Measurements from ENCODE around the gene ARHGEF7.

The ARHGEF7 gene

DNA sequence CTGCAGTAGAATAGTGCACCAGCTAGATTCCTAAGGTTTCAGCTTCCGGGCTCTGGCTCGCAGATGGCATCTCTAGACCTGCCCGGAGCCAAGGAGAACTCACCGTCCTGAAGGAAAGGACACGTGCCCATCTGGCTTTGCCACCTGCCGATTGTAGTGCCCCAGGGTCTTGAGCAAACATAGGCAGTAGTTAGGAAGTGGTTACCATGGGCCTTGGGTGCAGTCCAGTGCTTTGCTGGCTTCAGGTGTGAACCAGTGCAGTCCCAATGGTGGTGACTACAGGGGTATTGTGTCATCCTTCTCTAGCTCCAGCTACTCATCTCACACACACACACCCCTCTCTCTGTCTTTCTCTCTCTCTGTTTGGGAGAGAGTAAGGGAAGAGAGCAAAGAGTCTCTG is 143.9 kb downstream of the ARHGEF7 start:
- no peak for DNase-seq

DNA sequence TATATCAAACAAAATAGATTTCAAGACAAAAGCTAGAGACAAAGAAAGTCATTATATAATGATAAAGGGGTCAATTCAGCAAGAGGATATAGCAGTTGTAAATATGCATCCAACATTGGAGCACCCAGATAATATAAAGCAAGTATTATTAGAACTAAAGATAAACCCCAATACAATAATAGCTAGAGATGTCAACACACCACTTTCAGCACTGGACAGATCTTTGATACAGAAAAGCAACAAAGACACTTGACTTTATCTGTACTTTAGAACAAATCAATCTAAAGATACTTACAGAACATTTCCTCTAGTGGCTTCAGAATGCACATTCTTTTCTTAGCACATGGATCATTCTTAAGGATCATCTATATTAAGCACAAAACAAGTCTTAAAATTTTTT is 146.2 kb downstream of the ARHGEF7 start:
- no peak for DNase-seq

DNA sequence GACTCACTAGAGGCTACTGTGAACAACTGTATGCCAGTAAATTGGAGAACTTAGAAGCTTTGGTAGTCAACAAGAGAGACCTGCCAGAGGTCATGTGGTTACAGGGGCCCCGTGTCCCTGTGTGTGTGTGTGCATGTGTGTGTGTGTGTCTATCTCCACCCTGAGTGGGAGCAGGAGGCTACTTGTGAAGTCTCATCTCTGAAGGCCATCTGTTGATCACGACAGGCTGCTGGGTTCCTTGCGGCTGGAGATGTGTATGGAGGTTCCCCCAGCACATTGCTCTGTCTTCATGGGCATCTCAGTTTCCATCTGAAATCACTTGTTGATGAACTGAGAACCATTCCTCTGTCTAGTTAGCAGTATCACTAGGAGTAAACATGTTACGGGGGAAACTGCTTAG is 147.2 kb downstream of the ARHGEF7 start:
- no peak for DNase-seq

DNA sequence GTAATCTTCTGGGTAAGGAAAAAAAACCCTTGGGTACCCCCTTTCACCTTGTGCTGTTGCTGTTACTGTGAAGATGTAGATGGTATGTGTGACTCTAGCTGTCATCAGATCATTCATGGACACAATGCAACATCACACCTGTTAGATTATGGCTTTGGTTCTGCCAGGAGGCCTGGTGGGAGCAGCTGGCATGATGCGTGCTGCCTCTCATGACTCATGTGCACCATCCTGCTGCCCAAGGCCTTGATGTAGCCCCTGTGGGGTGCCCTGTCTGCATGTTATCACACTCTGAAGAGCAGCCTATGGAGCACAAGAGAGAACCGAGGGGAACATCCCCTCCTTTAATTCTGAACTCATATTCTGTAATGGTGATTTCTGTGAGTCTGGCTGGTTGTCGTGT is 147.6 kb downstream of the ARHGEF7 start:
- no peak for DNase-seq

DNA sequence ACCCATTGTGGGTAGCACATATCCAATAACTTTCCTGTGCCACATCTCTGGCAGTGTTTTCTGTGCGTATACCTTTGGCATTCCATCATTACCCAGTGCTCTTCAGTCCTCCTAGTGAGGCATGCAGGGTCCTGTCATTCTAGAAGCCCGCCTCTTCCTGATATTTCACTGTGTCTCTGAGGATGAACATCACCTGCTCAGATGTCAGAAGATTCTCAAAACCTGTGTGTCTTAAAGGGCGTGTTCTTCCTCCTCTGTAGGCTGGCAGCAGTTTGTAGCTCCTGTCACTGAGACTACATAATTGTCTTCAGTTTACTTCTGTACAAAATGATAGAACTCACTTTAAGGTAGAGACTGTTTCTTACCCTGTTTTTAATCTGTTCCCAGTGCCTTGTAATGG is 148.5 kb downstream of the ARHGEF7 start:
- no peak for DNase-seq

DNA sequence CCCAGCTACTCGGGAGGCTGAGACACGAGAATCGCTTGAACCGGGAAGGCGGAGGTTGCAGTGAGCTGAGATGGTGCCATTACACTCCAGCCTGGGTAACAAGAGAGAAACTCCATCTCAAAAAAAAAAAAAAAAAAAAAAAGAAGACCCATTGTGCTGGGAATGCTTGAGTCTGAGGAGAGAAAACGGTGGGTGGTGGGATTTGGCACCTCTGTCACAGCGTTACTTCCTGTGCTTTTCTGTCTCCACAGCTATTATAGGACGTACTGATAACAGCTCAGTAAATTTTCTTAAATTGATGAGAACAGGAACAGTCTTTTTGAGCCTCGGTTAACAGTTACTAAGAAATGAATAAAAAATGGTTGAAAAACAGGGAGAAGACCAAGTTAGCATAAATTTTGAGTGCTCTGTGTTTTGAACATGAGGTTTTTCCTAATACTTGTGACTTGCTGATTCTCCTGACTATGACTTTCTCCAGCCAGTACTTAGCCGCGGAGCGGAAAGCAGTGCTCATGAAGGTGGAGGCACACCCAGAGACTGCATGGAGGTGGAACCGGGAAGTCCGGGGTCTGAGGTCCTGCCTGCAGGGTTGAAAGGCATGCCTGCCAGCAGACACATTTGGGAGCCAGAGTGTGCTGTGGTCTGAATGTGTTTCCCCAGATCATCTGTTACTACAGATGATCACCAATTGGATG is 150.0 kb downstream of the ARHGEF7 start:
- DNase-seq, result no peak

DNA sequence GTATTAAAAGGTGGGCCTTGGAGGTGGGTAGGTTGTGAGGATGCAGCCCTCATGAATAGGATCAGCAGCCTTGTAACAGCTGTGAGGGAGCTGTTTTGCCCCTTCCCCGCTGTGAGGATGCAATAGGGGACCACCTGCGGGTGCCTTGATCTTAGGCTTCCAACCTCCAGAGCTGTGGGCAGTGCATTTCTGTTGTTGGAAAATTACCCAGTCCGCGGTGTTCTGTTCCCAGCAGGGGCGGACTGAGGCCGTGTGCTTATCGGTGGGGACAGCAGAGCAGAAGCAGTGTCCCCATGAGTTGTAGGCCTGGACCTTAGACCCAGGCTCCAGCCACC is 150.6 kb downstream of the ARHGEF7 start:
- no peak for DNase-seq

DNA sequence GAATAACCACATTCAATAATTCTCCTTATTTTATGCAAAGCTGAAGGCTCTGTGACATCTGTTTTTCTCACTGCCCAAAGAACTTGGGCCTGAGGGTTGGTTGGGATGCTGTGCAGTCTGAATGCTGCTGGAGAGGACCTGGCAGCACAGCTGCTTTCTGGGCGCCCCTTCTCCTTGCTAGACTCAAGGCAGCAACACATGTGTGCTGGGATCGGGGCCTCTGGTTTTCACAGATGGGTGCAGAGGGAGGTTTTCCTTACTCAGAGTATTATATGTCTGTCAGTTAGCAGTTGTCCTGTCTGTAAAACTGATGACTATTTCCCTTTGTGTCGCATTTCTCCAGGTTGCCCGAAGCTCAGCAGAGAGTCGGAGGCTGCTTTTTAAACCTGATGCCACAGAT is 152.1 kb downstream of the ARHGEF7 start:
- no peak for DNase-seq

DNA sequence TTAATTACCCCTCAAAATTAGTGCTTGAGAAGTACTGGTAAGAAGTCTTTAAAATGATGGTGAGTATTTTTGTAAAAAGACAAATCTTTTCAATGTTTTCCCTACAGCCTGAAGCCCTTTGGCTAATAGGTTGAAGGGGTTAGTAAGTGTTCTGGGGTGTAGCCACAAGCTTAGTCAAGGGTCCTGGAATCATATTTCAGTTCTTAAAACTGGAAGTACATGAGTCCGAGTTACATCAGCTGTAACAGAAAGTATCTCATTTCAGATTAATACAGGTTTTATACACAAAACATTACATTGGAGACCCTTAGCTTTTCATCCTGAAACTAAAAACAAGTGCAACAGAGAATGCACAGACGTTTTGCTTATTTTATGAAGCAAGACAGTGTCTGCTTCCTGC is 152.7 kb downstream of the ARHGEF7 start:
- DNase-seq, result no peak

DNA sequence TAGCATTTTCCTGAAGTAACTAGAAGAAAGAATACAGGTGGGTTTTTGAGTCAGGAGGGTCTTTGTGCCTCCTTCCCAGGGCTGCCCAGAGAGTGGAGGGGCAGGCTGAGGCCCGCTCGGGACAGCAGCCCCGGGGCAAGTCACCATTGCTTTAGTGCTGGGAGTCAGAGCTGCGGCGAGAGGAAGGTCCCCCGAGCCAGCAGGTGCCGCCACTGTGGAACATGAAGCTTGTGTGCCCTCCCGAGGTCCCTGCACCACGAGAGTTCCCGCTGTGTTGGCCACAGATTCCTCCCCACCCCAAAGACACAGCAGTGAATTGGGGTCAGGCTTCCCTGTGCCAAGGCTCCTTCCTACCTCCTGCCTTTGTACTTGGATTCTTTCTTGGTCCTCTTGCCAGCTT is 154.4 kb downstream of the ARHGEF7 start:
- no peak for DNase-seq

DNA sequence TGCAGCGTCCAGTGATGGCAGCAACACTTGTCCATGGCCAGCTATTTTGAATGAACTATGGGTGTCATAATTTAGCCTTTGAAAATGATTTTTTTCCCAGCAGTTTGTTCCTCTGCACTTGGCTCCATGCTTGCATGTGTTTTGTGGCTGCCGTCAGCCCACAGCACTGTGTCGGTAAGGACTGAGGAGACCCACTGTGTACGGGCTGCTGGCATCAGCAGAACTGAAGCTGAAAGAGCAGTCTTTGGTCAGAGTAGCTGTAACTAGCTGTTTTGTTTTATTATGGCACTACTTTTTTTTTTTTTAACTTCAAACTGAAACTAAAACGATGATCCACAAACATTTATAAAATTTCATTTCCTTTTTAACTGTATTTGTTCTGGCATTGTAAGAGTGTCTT is 155.0 kb downstream of the ARHGEF7 start:
- DNase-seq, result no peak

DNA sequence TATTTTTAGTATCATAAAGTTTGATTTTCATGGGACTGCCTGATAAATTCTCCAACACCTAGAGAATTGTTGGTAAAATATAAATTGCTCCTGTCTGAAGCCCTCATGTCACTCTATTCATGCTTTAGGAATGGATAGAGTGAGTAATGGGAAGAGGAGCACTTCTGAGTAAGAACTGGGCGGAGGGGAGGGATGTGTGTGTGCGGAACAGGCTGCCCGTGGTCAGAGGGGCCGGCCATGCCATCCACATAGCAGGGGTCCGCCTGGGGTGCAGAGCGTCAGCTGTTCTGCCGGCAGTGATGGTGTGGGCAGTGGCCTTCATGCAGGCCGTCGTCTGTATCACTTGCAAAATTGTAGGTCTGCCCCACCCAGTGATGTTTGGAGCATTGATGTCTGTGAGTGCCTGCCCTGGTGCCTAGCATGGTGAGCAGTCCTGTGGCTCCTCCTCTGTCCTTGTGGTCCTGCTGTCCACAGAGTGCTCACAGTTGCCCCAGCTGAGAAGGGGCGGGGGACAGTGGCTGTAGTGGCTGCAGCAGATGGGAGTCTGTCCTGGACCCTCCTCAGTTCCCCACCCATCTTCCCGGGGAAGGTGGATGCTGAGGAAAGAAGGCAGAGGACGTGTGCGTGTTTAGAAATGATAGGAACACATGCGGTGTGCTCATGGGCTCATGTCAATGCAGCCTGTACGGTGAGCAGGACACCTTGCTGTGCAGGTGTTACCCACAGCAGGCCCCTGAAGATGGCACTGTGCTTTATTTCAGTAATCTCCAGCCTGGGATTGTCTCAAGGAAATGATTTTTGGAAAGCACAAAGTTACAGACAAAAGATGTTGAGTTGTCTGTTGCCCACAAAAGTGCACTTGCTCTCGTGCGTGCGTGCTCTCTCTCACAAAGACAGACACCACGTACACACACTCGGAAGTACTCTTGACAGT is 155.9 kb downstream of the ARHGEF7 start:
- DNase-seq, result no peak

DNA sequence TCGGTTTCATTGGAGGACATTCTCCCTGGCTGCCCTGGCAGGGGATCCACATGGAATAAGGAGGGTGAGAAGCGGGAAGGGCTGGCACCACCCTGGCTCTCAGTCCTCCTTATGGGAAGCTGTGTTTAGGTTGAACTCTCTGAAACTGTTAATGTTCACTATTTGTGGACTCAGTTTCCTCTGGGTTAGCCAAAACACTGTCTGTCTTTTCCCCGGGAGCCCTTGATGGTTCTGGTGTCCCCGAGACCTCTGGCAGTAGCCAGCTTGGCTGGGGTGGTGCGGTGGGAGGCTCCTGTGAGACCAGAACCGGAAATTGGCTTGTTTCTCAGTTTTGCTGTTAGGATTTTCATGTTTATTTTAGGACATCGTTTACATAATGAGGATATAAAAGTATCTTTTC is 157.0 kb downstream of the ARHGEF7 start:
- DNase-seq, result no peak

DNA sequence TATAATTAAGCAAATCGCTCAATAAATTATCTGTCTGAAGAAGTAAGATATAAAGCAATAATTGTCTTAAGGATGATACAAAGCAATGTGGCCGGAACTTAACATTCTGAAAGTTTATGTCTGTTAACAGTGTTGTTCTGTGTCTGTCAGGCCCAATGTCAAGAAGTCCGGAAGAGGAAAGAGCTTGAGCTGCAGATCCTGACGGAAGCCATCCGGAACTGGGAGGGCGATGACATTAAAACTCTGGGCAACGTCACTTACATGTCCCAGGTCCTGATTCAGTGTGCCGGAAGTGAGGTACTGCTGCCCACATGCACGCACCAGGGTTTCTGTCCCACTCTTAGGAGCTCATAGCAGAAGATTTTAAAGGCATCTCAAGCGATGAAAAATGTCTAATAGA is 160.3 kb downstream of the ARHGEF7 start:
- DNase-seq, result no peak

DNA sequence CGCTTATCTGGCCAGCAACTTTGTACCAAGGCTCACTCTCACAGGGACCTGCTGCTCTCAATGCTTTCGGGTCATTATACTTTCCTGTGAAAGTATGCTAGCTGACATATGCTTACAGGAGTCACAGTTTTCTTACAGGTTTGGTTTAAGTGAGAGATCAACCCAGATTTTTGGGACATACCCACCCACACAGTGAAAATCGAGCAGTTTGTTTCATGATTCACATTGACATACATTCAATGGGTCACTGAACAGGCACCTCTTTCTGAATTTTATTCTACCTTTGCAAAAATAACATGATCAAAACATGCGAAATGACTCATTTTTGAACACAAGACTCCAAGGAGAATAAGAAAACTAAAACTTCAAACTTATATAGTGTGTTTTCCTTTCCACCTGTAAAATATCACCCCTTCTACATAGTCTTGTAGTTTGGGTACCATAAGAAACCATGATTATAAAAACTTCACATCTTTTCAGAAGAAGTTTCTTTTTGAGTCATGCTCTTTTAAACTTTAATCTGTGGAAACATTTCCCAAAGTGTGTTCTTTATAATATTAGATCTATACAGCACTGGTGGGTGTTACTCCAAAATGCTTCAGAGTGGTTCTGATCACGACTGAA is 161.0 kb downstream of the ARHGEF7 start:
- DNase-seq, result no peak

DNA sequence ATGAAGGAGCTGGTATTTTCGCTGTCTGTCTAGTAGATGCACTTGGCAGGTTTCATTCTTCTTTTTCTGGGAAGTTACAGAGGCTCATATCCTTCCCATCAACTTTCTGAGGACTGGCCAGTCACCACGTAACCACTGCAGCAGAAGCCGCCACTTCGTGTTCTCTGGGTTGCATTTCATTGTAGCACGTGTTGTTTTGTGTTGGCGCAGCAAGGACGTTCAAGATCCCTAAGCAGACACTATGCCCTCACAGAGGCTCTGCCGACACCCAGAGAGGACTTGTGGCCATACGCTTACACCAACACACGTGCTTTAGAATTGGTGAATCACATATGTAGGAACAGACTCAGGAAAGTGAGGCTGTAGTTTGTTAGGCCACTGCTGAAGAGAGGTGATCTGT is 163.1 kb downstream of the ARHGEF7 start:
- no peak for DNase-seq

DNA sequence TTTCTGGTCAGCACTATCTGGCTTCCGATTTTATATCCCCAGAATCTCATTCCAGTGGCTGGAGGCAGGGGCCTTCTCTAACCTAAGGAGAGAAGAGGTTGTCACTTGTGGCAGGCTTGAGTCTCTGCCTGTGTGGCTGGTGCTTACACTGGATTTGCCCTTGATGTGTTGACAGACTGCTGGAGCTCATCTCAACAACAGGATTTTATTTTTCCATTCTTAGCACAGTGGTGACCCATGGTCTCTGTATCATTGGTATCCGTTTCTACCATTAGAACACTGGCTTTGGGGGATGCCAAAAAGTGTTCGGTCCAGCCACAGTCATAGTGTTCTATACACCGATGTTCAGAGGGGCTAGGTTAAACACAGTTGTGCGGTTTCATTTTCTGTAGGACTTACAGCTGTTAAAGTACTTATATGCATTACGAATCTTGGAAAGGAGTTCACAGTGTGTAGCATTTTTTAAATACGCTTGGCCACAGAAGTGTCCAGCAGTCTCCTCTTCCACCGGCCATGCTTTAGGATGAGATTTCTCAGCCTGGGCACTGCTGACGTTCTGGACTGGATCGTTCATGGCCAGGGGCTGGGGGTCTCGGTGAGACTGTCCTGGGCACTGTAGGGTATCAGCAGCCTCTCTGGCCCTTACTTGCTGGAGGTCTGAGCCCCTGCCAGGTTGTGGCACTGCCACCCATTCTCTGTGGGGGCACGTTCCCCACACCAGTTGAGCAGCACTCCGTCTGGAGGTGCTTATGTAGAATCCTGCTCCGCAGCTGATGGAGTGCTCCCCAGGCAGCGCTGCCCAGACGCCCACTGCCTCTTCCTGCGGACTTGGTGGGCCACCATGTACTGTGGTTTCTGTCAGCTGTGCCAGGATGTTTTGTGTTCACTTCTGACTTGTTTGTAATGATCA is 163.9 kb downstream of the ARHGEF7 start:
- no peak for DNase-seq

DNA sequence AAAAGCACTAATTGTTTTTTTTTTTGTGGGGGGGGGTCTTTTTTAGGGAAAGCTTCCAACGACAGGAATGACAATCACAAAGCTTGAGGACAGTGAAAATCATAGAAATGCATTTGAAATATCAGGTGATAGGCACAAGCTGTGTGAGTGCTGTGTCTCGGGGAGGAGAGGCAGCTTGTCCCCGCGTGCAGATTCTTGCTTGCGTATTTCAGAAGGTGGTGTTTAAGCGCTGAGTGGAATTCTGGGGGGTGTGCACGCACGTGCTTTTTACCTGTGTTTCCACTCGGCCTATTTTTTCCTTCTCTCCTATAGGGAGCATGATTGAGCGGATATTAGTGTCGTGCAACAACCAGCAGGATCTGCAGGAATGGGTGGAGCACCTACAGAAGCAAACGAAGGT is 165.1 kb downstream of the ARHGEF7 start:
- no peak for DNase-seq

DNA sequence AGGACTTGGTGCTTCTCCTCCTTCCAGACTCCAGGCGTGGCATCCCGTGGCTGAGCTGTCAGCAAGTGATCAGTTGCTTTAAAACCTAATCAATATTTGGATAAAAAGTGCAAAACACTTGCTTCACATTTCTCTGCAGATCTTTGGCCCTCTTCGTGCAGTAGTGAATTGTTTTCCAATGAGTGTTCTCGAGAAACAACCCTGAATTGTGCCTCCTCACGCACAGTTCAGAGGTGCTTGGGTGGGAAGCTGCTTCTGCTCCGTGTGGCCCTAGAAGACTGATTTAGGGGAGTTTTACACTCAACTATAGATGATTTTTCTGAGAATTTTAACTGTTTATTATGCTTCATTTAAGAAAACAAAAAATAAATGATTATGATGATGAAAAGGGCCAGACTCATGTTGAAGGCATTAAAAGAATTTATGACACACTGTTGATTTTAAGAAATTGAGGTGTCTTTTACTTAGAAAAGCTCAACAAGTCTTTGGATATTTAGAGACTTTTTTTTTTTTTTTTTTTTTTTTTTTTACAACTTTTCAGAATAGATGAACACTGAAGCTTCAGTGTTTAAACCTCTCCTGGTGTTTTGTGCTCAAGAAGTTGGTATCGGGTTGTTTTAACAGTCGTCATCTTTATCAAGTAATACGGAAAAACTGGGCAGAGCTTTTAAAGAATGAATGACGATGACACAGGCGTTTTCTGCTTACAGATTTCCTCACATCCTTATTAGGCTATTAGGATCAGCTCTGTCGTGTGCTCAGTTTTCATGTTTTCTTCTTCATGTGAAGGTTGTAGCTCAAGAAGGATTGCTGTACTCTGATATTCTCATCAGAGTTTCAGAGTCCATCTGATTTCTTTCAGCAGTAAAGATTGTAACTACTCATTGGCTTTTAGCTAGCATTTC is 165.8 kb downstream of the ARHGEF7 start:
- DNase-seq, result no peak

DNA sequence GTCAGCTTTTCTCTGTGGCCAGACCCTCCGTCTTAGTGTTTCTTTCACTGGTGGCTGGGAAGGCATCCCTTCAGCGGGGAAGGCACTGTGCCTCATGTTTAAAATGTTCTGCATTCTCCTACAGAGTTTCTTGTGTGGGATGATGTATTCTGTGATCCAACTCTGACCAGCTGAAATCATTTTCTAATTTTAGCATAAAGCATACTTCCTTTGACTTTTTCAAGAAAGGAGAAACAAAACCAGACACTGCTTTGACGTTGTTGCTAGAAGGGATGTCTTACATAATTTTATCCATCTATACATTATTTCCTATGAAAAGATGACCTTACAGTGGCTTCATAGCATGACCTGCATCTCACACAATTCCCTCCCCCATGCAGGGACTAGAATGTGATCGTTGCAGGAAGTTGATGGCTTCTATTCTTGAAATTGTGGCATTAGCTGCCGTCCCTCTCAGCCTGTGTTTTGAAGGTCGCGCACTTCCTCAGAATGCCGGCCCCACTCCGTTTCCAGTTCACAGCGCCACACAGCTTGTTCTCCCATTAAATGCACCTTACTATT is 166.7 kb downstream of the ARHGEF7 start:
- DNase-seq, result no peak

DNA sequence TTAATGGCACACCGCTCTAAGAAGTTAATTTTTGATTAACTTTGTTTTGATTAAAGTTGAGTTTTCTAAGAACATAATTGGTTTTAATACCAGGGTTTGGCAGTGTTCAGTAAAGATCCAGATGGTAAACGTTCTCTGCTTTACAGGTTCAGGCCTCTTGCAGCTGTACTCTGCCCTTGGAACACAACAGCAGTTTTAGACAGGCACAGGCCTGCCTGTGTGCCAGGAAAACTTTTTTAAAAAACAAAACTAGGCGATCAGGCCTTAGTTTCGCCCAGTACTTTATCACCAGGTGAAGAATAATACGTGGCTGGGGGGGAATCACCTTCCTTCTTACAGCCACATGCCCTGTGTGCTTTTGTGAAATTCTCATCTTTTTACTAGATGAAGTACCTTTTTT is 167.3 kb downstream of the ARHGEF7 start:
- no peak for DNase-seq

DNA sequence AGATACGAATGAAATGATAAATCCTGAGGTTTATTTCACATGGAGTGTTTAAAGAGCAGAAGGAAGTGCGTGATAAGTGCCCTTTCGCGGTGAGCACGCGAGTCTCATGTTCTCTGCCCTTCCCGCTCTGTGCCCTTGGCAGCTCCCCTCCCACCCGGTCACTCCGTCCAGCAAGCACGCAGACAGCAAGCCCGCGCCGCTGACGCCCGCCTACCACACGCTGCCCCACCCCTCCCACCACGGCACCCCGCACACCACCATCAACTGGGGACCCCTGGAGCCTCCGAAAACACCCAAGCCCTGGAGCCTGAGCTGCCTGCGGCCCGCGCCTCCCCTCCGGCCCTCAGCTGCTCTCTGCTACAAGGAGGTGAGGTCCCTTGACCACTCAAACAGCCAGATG is 167.9 kb downstream of the ARHGEF7 start:
- no peak for DNase-seq

Data from activated CD4-positive, alpha-beta T cell treated with anti-CD3 and anti-CD28 coated beads, Interleukin-2, Interleukin-6, amounts not matched to agents 100 ng/mL and 50 ng/mL, durations not matched to agents 16 hours and 8 hours (primary cell).